NOMO-1 treated with DMSO at 0.1 percent for 48 hours (cell line): Measurements from ENCODE around the gene SNRNP25.
A peak's percentile ranks its signal among the peaks of the same experiment; 100 is the strongest.

ENCODE experiments used
- DNase-seq: peaks from one replicate; lab custom pipeline; 2025; ENCODE audit not compliant: unreplicated experiment; lab: John Stamatoyannopoulos, UW

SNRNP25 gene

DNA sequence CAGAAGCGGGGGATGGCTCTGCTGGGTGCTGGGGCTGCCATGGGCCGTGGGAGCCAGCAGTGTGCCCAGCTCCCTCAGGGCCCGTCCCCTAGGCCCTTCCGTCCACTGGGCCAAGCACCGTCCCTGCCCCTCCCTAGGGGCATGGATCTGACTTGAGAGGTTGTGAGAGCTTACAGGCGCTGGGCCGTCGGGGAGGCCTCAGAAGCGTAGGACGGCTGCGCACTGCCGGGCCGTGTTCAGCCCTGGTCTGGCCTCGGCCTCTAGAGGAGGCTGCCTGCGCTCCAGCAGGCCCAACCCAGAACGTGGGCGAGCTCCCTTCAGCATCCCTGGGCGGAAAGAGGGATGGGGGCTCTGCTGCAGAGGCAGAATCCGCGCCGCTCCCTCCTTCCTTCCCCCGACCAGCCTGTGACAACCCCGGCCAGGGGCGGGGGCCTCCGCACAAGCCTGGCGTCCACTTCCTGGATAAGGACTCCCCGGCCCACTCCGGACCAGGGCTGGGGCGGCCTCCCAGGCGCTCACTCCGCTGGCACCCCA is 23.7 kb downstream of the SNRNP25 start:
- DNase-seq = peak; percentile 35

DNA sequence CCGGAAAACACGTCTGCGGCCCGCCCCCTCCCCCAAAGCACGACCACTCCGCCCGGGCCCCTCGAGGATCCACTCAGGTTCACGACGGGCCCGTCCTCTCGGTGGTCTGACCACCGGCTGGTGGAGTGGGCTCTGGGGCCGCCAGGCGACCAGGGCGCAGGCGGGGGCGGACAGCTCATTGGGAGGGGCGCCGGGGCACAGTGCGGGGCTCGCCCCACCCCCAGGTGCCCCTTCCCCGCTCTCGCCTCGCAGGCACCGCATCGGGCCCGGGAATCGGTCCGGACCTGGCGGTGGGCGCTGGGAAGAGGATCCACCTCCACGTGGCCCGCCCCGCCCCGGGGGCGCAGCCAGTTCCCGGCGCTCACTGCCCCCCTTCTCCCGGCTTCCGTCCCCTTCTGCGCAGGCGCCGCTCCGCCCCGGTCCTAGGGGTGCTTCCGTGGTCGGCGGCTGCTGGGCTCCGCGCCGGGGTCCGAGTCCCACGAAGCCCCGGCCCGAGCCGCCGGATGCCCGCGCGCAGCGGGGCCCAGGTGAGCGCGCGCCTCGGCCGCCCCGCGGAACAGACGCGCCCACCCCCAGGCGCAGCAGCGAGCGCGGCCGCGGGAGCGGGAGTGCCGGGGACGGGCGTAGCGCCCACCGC is 24.3 kb downstream of the SNRNP25 start, which contains the start of gene MPG:
MPG (plus strand) TSS at position 419 of the 637 bp plus-strand sequence; CDS start at position 504, 85 bp downstream.
- DNase-seq = peak; percentile 58

DNA sequence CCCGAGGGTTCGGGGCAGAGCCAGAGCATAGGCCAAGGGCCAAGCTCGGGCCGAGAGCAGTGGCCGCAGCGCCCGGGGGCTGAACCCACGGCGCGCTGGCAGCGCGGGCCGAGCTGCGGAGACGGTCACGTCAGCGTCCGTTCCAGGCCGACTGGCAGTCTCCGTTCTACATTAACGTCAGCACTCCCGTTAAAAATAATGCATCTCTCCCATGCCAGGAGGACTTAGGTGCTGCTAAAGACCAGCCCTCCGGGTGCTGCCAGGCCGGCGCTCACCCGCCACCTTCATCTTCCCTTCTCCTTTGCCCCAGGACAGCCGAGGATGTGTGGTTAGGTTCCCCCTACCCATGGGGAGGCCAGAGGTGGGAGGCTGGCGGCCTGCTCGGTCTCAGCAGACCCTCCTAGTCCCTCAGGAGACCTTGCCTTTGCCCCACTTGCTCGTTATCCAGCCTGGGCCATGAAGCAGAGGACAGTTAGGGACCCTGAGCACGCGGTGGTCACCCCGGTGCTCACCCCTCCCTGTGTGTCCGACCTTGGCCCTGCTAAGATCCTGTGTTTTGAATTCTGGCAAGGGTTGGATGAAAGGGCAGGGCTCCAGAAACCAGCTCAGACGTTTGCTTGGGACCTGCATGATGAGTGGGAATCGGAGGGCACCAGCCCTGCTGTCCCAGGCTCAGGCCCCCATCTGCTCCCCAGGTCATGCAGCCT is 25.0 kb downstream of the SNRNP25 start:
- DNase-seq = no peak

DNA sequence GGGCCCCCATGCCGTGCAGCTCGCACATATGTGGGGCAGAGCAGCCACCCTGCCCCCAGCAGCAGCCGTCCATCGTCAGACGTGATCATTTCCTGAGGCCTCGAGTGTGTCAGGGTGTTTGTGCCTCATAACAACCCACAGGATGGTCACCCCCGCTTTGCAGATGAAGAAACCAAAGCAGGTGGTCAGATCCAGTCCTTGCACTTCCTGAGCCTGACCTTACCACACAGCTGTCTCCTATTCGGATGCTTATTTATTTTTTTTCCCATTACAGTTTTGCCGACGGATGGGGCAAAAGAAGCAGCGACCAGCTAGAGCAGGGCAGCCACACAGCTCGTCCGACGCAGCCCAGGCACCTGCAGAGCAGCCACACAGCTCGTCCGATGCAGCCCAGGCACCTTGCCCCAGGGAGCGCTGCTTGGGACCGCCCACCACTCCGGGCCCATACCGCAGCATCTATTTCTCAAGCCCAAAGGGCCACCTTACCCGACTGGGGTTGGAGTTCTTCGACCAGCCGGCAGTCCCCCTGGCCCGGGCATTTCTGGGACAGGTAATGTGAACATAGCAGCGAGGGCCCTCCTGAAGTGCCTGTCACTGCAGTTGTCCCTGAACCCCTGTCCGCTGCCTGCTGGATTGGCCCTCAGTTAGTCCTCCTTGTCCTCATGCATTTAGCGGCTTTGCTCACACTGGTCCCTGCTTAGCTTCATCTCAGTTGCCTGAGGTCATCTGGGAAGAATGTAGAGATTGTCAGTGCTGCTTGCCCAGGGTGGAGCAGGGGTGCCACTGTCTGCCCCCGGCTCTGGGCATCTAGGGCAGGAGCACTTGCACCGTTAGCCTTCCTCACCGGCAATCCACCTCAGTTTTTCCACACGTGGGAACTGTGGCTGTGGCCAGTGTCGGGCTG is 25.8 kb downstream of the SNRNP25 start:
- DNase-seq = no peak

DNA sequence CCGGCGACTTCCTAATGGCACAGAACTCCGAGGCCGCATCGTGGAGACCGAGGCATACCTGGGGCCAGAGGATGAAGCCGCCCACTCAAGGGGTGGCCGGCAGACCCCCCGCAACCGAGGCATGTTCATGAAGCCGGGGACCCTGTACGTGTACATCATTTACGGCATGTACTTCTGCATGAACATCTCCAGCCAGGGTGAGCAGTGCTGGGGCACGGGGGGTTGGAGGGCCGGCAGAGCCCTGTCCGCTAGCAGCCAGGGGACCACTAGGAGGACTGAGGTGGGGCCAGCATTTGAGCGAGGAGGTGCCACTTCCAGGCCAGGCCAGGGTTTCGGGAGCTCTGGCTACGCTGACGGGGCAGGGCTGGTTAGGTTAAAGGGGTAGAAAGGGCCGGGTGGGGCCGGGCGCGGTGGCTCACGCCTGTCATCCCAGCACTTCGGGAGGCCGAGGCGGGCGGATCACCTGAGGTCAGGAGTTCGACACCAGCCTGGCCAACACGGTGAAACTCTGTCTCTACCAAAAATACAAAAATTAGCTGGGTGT is 29.5 kb downstream of the SNRNP25 start:
- DNase-seq = no peak

DNA sequence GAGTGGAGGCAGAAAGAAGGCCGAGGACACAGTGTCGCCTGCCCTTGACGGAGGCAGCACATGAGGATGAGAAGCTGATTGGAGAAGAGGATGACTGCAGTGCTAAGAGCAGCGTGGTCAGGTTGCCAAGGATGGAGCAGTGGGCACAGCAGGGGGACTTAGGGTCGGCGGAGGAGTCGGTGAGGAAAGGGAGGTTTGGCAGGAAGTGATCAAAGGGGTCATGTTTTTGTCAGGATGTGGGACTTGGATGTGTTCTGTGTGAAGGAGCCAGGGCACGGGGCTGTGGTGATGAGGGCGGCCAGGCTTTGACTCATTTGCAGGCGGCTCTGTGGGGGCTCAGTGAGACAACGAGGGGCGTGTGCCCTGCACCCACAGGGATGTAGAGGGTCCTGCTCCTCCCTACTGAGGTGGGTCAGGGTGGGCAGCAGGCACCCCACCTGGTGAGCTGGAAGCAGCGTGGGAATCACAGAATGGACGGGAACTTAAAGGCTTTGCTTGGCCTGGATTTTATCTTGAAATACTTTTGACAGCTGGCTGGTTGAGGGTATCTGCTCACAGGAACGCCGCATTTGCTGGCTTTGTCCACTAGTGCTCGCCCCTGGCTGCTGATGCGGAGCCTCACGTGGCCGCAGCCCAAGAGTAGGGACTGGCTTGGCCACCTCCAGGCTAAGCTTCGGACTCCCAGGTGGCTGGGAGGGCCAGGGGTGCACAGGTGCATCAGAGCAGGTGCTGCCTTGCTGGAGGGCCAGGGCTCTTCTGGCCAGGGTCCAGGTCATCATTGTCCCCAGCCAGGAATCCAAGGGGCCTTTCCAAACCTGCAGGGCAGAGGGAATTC is 30.4 kb downstream of the SNRNP25 start:
- DNase-seq = no peak

DNA sequence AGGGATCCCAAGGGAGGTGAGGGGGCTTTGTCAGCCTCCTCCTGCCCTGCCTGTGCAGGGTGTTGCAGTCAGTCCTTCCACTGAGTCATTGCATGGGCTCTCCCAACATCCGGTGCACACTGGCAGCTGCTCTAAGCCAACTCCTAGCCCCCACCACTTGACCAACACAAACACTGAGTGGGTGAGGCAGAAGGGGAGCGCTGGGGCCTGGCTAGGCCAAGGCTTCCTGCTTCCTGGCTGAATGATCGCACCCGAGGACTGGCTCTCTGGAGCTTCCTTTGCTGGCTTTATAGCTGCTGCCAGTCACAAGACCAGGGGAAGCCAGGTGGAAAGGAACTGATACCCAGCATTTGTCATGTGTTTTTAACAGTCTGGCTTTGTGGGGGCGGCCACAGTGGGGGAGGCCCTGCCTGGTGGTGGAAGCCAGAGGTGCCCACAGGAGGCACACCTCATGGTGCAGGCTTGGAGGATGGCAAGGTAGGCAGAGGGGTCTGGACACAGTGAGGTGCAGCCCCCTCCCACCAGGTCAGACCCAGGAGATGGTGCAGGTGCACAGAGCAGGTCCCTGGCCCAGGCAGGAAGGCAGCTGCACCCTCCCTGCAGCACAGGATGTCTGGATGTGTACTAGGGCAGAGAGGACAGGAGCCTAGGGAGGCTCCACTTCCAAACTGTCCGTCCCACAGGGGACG is 31.2 kb downstream of the SNRNP25 start:
- DNase-seq = peak; percentile 11

DNA sequence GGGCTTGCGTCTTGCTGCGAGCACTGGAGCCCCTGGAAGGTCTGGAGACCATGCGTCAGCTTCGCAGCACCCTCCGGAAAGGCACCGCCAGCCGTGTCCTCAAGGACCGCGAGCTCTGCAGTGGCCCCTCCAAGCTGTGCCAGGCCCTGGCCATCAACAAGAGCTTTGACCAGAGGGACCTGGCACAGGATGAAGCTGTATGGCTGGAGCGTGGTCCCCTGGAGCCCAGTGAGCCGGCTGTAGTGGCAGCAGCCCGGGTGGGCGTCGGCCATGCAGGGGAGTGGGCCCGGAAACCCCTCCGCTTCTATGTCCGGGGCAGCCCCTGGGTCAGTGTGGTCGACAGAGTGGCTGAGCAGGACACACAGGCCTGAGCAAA is 31.8 kb downstream of the SNRNP25 start:
- no peak for DNase-seq

DNA sequence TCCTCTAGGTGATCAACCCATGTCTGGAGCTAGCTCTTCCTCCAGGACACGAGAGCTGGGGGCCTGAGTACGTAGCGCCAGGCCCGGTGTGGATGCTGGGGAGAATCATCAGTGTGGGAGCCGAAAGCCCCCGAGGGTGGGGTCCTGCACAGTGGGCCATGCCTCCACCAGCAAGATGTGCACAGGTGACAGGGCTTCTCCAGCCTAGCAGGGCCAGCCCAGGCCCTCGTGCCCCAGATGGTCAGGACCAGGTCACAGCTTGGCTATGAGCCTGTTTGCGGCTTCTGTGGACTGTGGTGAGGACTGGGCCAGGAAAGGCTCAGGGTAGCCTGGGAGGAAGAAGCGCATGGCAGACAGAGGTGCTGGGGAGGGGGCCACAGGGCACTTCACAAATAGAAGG is 32.2 kb downstream of the SNRNP25 start:
- DNase-seq = no peak

DNA sequence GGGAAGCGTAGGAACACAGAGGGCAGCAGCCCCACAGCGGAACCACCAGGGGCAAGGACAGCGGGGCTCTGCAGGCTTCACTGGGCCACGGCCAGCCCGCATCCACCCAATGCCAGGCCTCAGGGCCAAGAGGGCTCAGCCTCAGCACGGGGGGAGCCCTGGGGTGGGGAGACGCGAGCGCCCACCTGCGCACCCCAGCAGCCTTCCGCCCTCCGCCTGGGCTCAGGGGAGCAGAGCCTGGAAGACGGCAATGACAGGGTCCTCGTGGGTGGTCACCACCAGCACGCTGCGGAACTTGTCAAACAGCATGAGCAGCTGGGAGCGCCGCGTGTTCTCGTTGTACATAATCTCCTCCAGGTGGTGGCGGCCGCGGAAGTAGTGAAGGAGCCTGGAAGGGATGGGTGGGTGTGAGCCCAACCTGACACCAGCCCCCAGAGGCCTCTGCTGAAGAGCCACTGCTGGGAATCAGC is 32.9 kb downstream of the SNRNP25 start:
- DNase-seq = no peak

DNA sequence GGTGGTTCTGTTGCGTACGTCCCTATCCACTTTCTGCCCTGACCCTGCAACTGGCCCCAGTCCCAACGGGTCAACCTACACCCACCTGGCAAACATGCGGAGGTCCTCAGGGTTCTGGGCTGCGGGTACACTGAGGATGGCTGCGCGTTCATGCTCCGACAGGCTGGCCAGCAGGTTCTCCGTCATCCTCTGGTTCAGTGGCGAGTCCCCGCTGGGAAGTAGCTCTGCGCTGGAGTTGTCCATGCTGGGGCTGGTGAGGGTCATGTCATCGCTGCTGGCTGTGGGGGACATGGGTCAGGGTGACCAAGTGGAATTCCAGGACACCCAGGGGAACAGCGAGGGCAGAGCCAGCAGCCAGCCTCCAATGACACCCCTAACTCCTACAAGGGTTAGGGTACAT is 35.0 kb downstream of the SNRNP25 start:
- DNase-seq = no peak

DNA sequence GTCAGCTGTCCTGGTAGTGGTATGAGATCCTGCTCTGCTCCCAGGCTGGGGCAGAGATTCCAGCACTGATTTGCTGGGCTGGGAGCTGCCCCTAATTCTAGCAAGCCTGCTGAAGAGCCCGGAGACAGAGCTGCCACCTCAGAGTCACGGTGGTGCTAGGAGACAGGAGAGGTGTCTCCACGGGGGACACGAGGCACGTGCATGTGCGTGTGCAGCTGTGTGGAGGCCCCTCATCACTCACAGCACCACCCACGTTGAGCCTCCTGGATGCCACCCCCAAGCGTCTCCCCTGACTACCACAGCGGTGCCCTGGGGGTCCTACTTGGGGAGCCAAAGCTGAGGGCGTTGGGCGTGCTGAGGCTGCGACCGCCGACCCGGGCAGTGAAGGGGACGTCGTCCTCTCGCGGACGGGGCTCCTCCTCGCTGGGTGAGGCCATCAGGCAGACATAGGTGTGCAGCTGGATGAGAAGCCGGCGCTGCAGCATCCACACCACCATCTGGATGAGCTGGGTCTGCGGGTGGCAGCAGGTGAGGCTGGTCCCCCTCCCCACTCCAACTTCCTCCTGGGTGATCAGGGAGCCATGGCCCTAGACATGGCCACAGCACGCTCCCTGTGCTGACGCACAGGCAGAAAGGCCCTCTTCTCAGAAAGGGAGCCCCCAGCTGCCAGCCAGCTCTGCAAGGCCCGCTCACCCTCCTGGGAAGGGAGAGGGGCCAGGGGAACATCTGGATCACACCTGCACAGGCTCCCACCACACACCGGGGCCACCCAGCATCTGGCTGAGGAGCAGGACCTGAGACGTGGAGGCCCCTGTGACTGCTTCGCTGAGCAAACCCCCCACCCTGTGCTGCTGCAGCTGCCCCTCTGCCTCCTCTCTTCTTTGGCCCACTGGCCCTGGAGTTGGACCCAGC is 36.0 kb downstream of the SNRNP25 start:
- no peak for DNase-seq

DNA sequence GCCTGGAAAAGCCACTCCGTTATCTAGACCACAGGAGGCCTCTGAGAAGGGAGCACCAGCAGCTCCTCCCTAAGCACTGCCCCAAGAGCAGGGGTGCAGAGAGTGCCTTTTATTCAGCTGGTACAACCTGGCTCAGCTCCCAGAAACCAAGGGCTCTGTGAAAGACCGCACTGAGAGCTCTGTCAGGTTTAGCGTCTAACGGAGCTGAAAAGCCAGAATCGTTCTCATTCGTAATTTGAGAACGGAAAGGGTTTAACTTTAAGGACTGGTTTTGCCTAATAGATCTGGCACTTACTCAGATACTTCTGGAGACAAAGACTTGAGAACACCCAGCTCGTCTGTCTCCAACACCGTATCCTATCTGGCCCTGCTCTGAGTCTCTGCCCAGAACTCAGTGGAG is 37.9 kb downstream of the SNRNP25 start:
- DNase-seq = no peak

DNA sequence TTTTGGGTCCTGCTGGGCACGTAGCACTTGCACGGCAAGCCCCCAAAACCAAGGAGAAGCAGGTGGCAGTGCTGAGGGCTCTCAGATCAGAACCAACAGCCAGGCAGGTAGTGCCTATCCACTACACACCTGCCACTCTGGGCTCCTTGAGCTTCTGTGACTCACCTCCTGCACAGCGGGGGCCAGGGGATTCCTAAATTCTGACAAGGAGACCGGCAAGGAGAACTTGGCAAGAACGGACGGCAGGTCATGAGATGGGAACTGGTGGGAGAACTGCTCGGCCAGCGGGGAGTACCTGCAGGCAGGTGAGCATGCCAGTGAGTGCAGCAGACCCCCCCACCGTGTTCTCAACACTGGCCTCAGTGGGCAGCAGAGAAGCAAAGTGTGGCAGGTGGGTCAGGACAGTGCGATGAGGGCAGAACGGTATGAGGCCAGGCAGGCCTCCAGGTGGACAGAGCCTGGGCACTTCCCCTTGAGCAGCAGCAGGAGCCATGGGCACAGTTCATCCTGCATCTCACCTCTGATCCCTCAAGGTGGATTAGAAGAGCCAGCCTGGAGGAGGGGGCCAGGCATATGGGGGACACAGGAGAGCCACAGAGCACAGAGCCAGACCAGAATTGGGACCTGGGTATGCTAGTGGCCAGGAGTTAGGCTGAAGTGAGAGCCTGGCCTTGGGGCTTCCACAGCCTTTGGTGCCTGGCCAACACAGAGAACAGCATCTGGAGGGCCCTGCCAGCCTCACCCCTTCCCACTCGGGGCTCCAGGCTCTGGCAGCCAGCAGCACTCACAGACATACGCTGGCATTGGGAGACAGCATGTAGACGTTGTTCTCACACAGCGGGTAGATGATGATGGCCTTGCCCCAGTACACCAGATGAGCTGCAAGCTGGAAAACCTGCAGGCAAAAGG is 39.1 kb downstream of the SNRNP25 start:
- no peak for DNase-seq

DNA sequence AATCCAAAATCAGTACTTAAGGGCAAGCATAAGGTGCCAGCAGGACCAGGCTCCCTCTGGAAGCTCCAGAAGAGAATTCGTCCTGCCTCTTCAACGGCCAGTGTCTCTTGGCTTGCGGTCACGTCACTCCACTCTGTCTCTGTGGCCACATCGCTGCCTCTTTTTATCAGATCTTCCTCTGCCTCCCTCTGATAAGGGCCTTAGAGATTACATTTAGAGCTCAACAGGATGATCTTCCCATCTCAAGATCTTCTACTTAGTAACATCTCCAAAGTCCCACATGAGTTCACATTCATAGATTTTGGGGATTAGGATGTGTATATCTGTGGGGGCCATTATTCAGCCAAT is 41.3 kb downstream of the SNRNP25 start:
- DNase-seq = no peak

DNA sequence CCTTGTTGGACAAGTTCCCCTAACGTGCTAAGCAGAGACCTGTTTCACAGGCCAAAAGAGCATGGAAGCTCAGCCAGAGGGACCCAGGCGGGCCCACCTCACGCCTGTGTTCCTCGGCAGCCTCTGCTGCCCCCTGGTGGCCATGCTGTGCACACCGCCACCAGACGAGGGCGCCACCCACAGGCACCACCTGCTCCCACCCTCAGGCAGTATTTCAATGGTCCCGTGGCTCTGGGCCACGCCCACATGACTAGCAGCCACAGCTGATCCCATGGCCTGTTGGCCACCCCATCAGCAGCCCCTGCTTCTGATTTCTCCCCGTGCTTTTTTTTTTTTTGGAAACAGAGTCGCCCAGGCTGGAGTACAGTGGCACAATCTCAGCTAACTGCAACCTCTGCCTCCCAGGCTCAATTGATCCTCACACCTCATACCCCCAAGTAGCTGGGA is 43.3 kb downstream of the SNRNP25 start:
- DNase-seq = peak; percentile 85

DNA sequence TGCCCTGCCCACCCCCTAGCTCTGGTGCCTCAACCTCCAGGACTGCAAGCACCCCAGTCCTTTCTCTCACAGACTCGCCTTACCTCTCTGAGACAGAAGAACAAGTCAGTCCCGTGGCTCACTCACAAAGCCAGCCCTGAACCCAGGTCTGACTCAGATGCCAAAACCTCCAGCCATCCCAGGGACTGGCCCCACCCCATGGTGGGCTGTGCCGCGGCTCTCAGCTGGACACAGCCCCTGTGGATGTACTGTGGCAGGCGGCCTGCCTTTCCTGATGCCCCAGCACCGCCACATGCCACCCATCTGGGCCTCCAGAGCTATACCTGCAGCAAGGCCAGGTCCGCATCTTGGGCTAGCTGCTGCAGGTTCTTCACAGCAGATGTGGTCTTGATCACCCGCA is 44.2 kb downstream of the SNRNP25 start:
- DNase-seq = no peak

DNA sequence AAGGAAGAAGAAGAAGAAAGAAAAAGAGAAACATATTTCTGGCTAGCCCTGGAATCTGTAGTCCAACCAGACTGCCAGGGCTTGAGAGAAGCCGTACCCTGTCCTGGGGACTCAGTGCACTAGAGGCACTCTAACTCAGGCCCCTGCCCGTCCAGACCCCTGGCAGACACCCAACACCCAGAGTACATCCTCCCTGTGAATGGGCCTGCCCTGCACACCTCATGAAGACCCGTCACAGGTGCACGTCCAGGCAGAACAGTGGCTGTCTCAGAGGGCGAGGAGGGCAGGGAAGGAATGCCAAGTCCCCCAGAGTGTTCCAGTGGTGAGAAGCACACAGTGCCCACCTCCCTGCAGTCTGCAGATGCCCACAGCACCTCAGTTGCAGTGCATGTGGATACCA is 47.4 kb downstream of the SNRNP25 start:
- DNase-seq = no peak
